Activated naive CD4-positive, alpha-beta T cell treated with anti-CD3 and anti-CD28 coated beads, Interleukin-2, amount 10 ng/mL, durations not matched to agents 7 days and 5 days (primary cell): ENCODE data around the gene ZBP1.
A peak's percentile ranks its signal among the peaks of the same experiment; 100 is the strongest.

Experiments used
- CTCF ChIA-PET: fragments of 350-600 bp; sonication (Branson Sonifier 250); formaldehyde crosslinking; loops from one replicate; lab custom pipeline; 2021; ENCODE audit warnings: antibody characterized with exemption; lab: Charles Lee
- DNase-seq: peaks from one replicate; pipeline ENCODE4 v3.0.0-alpha.2; 2020
- H3K27ac Mint-ChIP-seq: one replicate; pipeline ENCODE4 v1.8.0; 2021; ENCODE audit warnings: mild to moderate bottlenecking, moderate library complexity, mixed read lengths
- H3K27me3 Mint-ChIP-seq: one replicate; pipeline ENCODE4 v1.8.0; 2021; ENCODE audit warnings: mild to moderate bottlenecking, mixed read lengths
- H3K36me3 Mint-ChIP-seq: one replicate; pipeline ENCODE4 v1.8.0; 2021; ENCODE audit warnings: mixed read lengths
- H3K4me1 Mint-ChIP-seq: one replicate; pipeline ENCODE4 v1.8.0; 2021; ENCODE audit warnings: mixed read lengths
- H3K4me3 Mint-ChIP-seq: one replicate; pipeline ENCODE4 v1.8.0; 2021; ENCODE audit warnings: mild to moderate bottlenecking, moderate library complexity, mixed read lengths
- H3K9me3 Mint-ChIP-seq: one replicate; pipeline ENCODE4 v1.8.0; 2021; ENCODE audit warnings: mixed read lengths

Gene ZBP1

GRCh38 chr20:57654363-57654997, 34.3 kb upstream of the ZBP1 start:
- CTCF ChIA-PET, result interaction anchor here (0.7 to 6.1 kb wide), 14 partner anchors 9 to 526 kb away, joined by 3 to 86 read pairs (median 4); partner anchors contain the start of genes PMEPA1 and ZBP1
- Mint-ChIP-seq H3K4me3 (no peak overlapping the region), H3K27me3 (peaks cover 68% of the 10 kb centered on the region), H3K36me3 (peaks cover 3% of the 10 kb centered on the region), H3K27ac (no peak overlapping the region), H3K4me1 (peaks cover 29% of the 10 kb centered on the region), H3K9me3 (no peaks in the 10 kb centered on the region)
- peak; percentile 68 for DNase-seq

GRCh38 chr20:57653910-57654309, 33.7 kb upstream of the ZBP1 start:
- CTCF ChIA-PET, result interaction anchor here (0.7 to 6.1 kb wide), 13 partner anchors 9 to 527 kb away, joined by 3 to 86 read pairs (median 4); partner anchors contain the start of genes PMEPA1 and ZBP1
- Mint-ChIP-seq H3K27me3 (peaks cover 68% of the 10 kb centered on the region), H3K27ac (no peak overlapping the region), H3K36me3 (peaks cover 3% of the 10 kb centered on the region), H3K9me3 (no peaks in the 10 kb centered on the region), H3K4me1 (peaks cover 24% of the 10 kb centered on the region), H3K4me3 (no peak overlapping the region)
- DNase-seq, result peak; percentile 19

DNA sequence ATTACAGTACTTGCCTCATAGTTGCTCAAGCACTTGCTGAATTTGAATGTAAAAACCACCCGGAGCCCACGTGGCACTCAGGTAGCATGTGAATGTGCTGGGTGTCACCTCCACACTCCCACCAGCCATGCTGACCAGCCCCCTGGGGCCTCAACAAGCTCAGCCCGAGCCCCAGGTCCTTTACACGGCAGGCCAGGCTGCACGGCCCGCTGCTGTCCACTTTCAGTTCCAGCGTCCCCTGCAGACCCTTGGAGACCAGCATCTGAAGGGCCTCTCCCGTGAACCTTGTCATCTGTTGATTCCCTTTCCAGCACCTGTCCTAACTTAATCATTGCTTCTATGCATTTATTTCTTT, 33.3 kb upstream of the ZBP1 start:
- H3K36me3 Mint-ChIP-seq, result peaks cover 3% of the 10 kb centered on the region
- no peak overlapping the region for H3K27ac Mint-ChIP-seq
- no peak overlapping the region for H3K4me3 Mint-ChIP-seq
- CTCF ChIA-PET, result interaction anchor here (0.7 to 6.1 kb wide), 12 partner anchors 8 to 527 kb away, joined by 3 to 86 read pairs (median 4); partner anchors contain the start of genes PMEPA1 and ZBP1
- H3K4me1 Mint-ChIP-seq, result peaks cover 22% of the 10 kb centered on the region
- peaks cover 69% of the 10 kb centered on the region for H3K27me3 Mint-ChIP-seq
- peak; percentile 17 for DNase-seq
- no peaks in the 10 kb centered on the region for H3K9me3 Mint-ChIP-seq

DNA sequence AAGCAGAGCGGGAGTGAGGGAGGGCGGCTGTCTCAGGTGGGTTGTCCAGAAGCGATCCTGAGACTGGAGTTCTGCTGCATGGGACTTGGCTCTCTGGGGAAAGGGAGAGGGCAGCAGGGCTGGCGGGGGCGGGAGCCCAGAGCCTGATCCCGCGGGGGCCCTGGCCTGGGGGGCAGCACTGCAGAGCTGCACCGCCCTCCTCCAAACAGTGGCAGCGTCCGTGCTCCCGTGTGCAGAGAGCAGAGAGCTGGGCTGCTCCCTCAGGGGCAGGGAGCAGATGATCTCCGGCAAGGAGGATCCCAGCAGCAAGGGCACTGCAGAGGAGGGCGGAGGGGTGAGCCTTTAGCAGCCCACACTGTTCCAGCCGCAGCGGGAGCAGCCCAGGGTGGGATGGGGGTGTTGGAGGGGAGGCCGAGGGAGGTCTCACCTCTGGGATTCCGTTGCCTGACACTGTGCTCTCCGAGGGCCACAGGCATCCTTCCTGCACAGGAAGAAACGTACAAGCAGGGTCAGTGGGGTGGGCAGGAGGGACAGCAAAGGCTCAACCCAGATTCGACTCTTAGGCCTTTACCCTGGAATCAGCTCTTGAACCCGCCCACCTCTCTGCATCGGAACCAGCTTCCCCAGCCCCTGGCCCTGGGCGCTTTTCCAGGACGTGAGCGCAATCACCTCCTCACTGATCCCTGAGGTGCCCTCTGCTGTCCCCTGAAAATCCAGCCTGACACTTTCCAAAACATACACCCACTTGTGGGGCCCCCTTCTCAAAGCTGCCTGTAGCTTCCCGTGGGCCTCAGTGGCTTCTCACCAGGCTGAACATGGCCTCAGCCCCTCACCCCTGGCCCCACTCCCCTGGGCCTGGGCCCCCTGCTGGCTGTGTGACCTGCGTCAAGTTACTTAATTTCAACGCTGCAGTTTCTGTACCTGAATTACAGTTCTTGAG, 32.6 kb upstream of the ZBP1 start:
- Mint-ChIP-seq H3K27ac (no peak overlapping the region), H3K27me3 (peaks cover 69% of the 10 kb centered on the region), H3K9me3 (no peaks in the 10 kb centered on the region), H3K4me3 (no peak overlapping the region), H3K36me3 (peaks cover 2% of the 10 kb centered on the region), H3K4me1 (peaks cover 15% of the 10 kb centered on the region)
- CTCF ChIA-PET, result interaction anchor here (1.2 to 6.1 kb wide), 5 partner anchors 26 to 528 kb away, joined by 5 to 86 read pairs (median 13); partner anchors contain the start of gene ZBP1
- DNase-seq, result peak; percentile 20

- Mint-ChIP-seq H3K9me3 (no peaks in the 10 kb centered on the region), H3K4me3 (no peak overlapping the region), H3K27me3 (peaks cover 75% of the 10 kb centered on the region), H3K36me3 (no peaks in the 10 kb centered on the region), H3K4me1 (peaks cover 8% of the 10 kb centered on the region), H3K27ac (no peak overlapping the region)
- CTCF ChIA-PET, result interaction anchor here (1.3 to 6.1 kb wide), 3 partner anchors 22 to 56 kb away, joined by 3 to 86 read pairs (median 11); partner anchors contain the start of gene ZBP1
- peak; percentile 14 for DNase-seq
Observed at GRCh38 chr20:57651881-57652605, 31.8 kb upstream of the ZBP1 start.

GRCh38 chr20:57650756-57651483, 30.7 kb upstream of the ZBP1 start:
- H3K9me3 Mint-ChIP-seq, result no peaks in the 10 kb centered on the region
- no peaks in the 10 kb centered on the region for H3K36me3 Mint-ChIP-seq
- H3K27ac Mint-ChIP-seq, result no peak overlapping the region
- peaks cover 5% of the 10 kb centered on the region for H3K4me1 Mint-ChIP-seq
- peaks cover 83% of the 10 kb centered on the region for H3K27me3 Mint-ChIP-seq
- CTCF ChIA-PET, result interaction anchor here (1.3 to 6.1 kb wide), 2 partner anchors 21 to 29 kb away, joined by 3 to 86 read pairs; partner anchors contain the start of gene ZBP1
- H3K4me3 Mint-ChIP-seq, result no peak overlapping the region
- no peak for DNase-seq

GRCh38 chr20:57650266-57650665, 30.0 kb upstream of the ZBP1 start:
- CTCF ChIA-PET, result no interaction called here
- H3K27ac Mint-ChIP-seq, result no peak overlapping the region
- peaks cover 1% of the 10 kb centered on the region for H3K36me3 Mint-ChIP-seq
- H3K9me3 Mint-ChIP-seq, result peaks cover under 1% of the 10 kb centered on the region
- peaks cover 5% of the 10 kb centered on the region for H3K4me1 Mint-ChIP-seq
- peaks cover 83% of the 10 kb centered on the region for H3K27me3 Mint-ChIP-seq
- no peak for DNase-seq
- H3K4me3 Mint-ChIP-seq, result no peak overlapping the region

DNA sequence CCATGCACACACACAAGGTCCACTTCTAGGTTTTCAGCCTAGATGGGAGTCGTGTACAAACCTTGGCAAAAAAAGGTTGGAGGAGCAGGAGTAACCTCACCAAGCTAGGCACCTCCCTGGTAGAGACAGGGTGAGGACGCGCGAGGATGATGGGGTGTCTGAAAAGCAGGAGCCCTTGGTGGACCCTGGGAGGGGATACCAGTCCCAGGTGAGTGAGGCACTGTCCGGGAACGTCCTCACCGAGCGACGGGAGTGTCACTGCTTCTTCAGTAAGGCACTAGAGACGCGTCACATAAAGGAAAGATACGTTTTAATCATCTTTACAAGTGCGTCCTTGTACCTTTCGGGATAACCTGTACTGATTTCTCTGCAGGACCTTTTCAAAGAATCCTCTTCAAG, 29.4 kb upstream of the ZBP1 start:
- CTCF ChIA-PET, result interaction anchor here (2.2 kb wide), 1 partner anchor 27 kb away, joined by 8 read pairs; no protein-coding TSS in a partner anchor

GRCh38 chr20:57648878-57649616, 28.8 kb upstream of the ZBP1 start:
- Mint-ChIP-seq H3K27me3 (peaks cover 77% of the 10 kb centered on the region), H3K4me3 (no peak overlapping the region), H3K9me3 (peaks cover 11% of the 10 kb centered on the region), H3K27ac (no peak overlapping the region), H3K36me3 (peaks cover 7% of the 10 kb centered on the region), H3K4me1 (no peaks in the 10 kb centered on the region)
- no peak for DNase-seq
- CTCF ChIA-PET, result interaction anchor here (1.1 to 2.2 kb wide), 2 partner anchors 26 to 531 kb away, joined by 3 to 8 read pairs; no protein-coding TSS in a partner anchor

More for the DNA sequence above, 29.4 kb upstream of the ZBP1 start:
- Mint-ChIP-seq H3K36me3 (peaks cover 6% of the 10 kb centered on the region), H3K27ac (no peak overlapping the region), H3K4me3 (no peak overlapping the region), H3K9me3 (peaks cover 7% of the 10 kb centered on the region), H3K4me1 (peaks cover 5% of the 10 kb centered on the region), H3K27me3 (peaks cover 80% of the 10 kb centered on the region)
- DNase-seq, result peak; percentile 11

DNA sequence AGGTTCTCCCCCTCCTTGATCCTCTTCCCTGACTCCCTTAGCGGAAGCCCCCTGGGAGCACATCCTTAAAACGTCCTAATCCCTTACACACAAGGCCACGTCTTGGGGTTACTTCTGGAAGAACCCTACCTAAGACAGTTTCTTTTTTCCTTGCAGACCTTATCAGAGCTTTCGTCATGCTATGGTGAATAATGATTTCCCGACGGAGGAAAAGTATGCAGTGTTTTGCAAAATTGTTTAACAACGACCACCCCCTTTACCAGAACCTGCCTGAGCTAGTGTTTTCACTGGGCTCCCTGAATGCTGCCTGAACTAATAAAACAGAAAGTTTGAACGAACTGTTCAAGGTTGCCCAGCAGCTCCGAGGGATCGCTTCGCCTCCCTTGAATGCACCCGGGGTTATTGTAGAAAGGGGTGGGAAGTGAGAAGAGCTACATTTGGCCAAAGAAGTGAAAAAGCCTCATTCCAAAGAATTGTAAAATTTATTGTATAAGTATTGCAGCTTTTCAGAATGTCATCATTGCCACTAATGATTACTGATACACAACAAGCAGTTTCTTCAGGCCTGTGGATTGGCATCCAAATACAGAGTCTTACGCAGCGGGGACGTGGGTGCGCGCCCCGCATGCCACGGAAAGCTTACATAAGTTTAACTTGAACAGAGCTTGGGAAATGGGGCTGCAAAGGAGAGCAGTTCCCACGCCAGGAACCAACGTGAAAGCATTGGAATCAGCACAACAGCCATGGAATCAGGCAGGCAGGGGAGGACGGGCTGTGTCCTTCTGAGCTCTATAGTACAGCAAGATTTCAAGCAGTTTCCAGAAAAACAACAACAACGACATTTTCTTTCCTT, 27.9 kb upstream of the ZBP1 start:
- H3K36me3 Mint-ChIP-seq, result peaks cover 7% of the 10 kb centered on the region
- CTCF ChIA-PET, result interaction anchor here (1.1 to 2.2 kb wide), 2 partner anchors 25 to 532 kb away, joined by 3 to 8 read pairs; no protein-coding TSS in a partner anchor
- H3K27ac Mint-ChIP-seq, result no peak overlapping the region
- no peak for DNase-seq
- H3K4me1 Mint-ChIP-seq, result no peaks in the 10 kb centered on the region
- H3K4me3 Mint-ChIP-seq, result no peak overlapping the region
- H3K27me3 Mint-ChIP-seq, result peaks cover 76% of the 10 kb centered on the region
- peaks cover 13% of the 10 kb centered on the region for H3K9me3 Mint-ChIP-seq

DNA sequence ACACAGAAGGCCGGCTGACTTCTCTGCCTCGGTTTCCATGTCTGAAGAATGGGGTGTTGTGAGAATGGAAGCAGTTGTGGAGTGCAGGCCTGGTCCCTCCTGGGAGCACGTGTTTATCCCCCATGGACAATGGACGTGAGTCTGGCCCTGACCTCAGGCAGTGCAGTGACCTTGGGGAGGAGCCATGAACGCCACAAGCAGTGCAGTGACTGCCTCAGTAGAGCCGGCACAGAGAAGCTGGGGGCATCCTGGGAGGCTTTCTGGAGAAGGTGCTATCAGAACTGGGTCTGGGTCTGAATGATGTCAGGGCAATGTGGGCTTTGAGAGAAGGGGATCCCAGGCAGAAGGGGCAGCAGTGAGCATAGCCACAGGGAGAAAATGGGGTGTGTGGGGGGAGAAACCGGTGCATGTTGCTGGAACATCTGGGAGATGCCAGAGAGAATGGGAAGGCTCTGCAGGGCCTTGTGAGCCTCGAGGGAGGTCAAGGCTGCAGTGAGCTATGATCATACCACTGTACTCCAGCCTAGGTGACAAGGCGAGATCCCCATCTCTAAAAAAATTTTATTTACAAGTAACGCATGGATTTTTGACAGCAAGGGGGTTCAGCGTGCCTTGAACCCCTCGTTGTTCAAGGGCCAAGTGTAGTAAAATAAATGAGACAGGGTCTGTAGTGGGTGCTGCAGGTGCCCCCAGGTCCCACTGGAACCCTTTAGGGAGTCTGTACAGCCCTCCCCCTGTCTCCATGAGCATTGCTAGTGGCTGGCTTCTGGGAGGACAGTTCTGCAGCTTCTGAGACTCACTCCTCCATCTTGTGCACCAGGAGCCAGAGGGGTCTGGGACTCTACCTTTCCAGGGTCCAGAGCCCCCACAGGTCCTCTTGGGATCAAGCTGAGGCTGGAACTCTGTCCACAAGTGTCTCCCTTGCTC, 27.0 kb upstream of the ZBP1 start:
- peak; percentile 14 for DNase-seq
- Mint-ChIP-seq H3K27ac (no peak overlapping the region), H3K27me3 (peaks cover 77% of the 10 kb centered on the region), H3K36me3 (peaks cover 7% of the 10 kb centered on the region), H3K9me3 (peaks cover 13% of the 10 kb centered on the region), H3K4me3 (no peak overlapping the region), H3K4me1 (no peaks in the 10 kb centered on the region)
- CTCF ChIA-PET, result interaction anchor here (0.5 kb wide), 1 partner anchor 539 kb away, joined by 3 read pairs; no protein-coding TSS in a partner anchor
